Measurements from ENCODE around the gene GMDS.

DNA sequence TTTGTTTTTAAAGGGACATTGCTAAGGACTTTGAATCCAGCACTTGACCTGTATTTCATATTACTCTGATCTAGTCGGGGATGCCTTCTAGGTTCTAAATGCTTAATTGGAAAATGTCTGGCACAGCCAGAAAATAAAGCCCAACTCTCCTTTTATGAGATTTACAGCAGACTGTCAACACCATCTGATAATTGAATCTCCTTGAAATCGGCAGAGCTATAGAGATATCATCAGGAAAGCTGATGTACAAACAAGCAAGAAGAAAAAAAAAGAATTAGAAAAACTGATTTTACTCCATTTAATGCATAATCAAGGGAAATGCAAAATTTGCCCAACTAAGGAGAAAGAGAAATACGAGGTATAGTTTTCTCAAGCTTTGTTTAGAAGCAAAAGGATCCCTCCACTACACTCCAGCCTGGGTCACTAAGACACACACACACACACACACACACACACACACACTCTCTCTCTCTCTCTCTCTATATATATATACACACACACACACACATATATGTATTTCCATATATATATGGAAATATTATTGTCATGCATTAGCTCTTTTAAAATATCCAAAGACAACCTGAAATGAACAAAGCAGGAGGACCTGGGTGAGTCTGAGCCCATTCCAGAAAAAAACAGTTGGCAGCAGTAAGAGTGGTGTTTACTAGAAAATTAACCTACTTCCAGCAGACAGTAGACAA is 645.2 kb downstream of the GMDS start:
- no peak for TF ChIP-seq CTCF (IDR thresholded peaks at IDR 0.05; ENCODE audit: extremely low read depth in 1 of 2, insufficient read depth in 1 of 2, low read depth in 1 of 2, low read length in 2 of 2)
- no peak for TF ChIP-seq POLR2AphosphoS5 (IDR thresholded peaks at IDR 0.05; ENCODE audit: insufficient read depth, low read depth, low read length)
- no peak for TF ChIP-seq POLR2A (IDR thresholded peaks at IDR 0.05; ENCODE audit: low read depth, low read length)
- TF ChIP-seq JUN (IDR thresholded peaks at IDR 0.05; ENCODE audit: borderline replicate concordance, insufficient read depth, insufficient read length, low read depth), result no peak
- TF ChIP-seq EZH2 (IDR thresholded peaks at IDR 0.05; ENCODE audit: borderline replicate concordance, low read depth, low read length, severe bottlenecking), result no peak

Data from endothelial cell of umbilical vein (primary cell).